ENCODE results near the gene LTBP1.

GRCh38 chr2:32991091-32991845 lies 44.5 kb downstream of the LTBP1 start:
- TF ChIP-seq POLR2A (IDR thresholded peaks at IDR 0.05) (no peak), POLR2AphosphoS5 (IDR thresholded peaks at IDR 0.05) (no peak), EP300 (IDR thresholded peaks at IDR 0.05) (no peak)
- TF ChIP-seq, protein P1, sequence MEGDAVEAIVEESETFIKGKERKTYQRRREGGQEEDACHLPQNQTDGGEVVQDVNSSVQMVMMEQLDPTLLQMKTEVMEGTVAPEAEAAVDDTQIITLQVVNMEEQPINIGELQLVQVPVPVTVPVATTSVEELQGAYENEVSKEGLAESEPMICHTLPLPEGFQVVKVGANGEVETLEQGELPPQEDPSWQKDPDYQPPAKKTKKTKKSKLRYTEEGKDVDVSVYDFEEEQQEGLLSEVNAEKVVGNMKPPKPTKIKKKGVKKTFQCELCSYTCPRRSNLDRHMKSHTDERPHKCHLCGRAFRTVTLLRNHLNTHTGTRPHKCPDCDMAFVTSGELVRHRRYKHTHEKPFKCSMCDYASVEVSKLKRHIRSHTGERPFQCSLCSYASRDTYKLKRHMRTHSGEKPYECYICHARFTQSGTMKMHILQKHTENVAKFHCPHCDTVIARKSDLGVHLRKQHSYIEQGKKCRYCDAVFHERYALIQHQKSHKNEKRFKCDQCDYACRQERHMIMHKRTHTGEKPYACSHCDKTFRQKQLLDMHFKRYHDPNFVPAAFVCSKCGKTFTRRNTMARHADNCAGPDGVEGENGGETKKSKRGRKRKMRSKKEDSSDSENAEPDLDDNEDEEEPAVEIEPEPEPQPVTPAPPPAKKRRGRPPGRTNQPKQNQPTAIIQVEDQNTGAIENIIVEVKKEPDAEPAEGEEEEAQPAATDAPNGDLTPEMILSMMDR (IDR thresholded peaks at IDR 0.05): no peak
